ENCODE results near the gene ZGPAT.
"Not testable (repeated sequence)": the region's sequence is repeated elsewhere in the genome, so short reads cannot be mapped to it uniquely, and the experiment has no call there.

The ZGPAT gene

DNA sequence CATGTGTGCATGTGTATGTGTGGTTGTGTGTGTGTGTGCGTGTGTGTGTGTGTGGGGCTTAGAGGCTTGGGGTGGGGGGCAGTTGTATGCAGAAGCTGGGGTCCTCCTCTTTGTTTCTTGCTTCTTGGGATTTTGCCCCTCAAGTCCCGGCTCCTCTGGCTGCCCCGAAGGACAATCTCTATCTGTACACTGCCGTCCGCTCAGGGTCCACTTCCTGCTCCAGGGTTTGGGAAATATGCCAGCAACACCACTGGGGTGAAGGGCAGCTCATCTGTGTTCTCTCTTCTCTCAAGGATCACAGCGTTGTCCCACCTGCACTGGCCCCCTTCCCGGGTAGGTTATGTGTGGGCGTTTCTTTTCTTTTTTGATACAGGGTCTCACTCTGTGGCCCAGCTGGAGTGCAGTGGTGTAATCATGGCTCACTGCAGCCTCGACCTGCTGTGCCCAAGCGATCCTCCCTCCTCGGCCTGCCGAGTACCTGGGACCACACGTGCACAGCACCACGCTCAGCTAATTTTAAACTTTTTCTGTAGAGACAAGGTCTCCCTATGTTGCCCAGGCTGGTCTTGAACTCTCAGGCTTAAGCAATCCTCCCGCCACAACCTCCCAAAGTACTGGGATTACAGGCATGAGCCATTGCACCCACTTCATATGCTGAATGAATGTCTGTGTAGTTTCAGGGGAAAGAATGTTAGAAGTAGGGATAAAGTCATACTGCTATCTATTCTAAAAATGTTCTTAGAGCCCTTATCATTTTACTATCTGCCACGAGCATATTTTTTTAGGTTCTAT, 57.4 kb downstream of the ZGPAT start:
- no peak for DNase-seq (ENCODE audit: low read depth)

DNA sequence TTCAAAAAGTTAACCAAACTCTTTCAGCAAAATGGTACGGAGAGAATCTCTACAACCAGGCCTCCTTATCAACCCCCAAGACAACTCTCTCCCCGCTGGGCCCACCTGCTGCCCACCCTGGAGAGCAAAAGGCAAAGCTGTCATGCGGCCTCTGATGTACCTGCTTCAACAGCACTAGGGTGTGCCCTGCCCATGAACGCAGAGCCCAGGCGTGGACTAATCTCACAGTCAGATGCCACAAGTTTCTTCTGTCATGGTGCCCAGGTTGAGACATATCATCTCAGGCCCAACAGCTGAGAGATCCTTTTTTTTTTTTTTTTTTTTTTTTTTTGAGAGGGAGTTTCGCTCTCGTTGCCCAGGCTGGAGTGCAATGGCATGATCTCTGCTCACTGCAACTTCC, 58.1 kb downstream of the ZGPAT start:
- DNase-seq (ENCODE audit: low read depth) = no peak

DNA sequence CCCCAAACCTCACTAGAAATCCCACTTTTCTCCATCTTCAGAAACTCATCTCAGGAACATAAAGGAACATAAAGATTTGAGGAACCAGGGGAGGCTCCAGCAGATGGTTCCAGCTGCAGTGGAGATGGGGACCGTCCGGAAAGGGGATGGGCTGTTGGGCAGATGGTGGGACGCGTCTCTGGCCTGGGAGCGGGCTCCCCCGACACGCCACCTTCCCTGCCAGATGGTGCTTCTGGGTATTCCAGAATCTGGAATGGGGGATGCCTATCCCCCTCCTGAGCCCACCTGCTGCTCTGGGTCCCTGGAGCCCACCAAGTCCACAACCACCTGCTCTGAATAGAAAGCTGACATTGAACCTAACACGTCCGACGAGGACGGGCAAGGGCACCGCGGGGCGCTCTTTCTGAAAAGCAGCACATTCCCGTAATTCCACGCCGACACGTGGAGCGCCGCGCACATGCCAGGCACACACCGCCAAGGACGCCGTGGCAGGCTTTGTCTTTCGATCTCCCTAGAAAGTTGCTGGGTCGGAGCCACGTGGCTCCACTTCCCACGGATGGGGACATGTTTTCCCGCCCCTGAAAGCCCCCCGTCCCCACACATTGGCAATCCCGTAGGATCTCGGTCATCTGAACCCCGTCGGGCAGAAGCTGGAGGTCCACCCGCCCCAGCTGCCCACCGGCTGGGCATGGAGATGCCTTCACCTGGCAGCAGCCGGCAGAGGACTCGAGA, 59.0 kb downstream of the ZGPAT start:
- DNase-seq (ENCODE audit: low read depth) = no peak

DNA sequence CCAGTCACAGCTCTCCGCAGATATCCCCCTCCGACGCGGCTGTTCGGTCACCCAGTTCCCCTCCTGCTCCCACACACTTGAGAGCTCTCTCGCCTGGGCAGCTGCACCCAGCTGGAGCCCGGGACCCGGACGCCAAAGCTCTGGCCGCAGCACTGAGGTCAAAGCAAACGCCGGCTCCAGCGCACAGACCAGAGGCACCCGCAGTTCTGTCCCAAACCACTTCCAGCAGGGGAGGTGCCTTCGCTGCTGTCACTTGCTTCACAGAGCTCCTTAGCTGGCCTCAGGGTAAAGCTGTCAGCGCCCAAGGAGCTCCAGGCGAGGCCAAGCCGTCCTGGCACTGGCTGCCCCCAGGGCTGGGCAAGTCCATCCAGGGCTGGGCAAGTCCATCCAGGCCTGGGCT, 59.6 kb downstream of the ZGPAT start:
- no peak for DNase-seq (ENCODE audit: low read depth)

DNA sequence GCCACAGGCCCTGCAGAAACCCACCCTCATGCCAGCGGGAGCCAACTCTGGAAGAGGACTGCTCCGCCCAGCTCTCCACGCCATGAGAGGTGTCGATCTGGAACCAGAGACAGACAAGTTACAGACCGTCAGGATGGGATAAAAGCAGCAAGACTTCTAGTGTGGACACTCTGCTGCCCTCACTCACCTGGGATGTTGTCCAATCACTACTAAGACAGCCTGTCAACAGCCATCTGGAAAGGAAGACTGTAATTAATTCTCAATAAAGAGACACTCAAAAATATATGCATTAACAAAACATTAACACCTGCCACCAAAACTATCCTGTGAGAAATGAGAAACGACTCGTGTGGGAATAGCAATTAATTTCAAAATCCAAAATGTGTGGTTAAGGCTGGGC, 60.0 kb downstream of the ZGPAT start:
- DNase-seq (ENCODE audit: low read depth) = no peak

DNA sequence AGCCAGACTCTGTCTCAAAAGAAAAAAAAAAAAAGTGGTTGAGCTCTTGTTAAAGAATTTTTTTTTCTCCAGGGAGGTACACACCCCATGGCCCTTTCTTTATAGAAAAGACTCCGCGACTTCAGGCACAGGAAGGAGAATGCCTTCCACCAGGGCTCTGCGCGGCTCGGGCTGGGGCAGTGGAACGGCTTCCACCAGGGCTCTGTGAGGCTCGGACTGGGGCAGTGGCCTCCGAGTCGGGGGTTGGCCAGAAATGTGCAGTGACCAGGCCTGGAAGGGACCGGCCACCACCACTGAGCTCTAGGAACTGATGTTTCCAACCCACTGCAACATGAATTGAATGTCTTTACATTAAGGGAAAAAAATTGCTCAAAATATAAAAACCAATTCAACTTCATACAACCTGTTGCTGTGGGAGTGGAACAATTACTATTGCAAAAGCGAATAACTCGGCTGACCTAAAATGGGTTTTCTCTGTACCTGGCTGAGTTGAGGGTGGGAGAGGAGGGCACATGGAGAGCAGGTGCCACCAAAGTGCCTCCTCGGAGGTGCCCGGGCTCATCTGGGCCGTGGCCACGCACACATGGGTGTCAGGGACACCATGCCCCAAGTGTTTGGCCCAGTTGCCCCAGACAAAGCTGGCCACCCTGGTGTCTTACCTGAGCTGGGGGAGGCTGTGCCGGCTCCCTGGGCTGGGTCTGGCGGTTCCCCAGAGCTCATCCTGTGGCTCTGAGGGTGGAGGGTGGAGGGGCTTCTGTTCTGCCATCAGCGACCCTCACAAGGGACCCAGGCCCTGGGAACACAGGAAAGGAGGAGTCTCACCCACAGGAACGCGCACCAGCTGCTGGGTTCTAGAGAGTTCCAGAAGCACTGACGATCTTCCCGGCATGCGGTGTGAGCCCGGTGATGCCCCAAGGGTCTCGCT, 61.0 kb downstream of the ZGPAT start:
- no peak for DNase-seq (ENCODE audit: low read depth)

DNA sequence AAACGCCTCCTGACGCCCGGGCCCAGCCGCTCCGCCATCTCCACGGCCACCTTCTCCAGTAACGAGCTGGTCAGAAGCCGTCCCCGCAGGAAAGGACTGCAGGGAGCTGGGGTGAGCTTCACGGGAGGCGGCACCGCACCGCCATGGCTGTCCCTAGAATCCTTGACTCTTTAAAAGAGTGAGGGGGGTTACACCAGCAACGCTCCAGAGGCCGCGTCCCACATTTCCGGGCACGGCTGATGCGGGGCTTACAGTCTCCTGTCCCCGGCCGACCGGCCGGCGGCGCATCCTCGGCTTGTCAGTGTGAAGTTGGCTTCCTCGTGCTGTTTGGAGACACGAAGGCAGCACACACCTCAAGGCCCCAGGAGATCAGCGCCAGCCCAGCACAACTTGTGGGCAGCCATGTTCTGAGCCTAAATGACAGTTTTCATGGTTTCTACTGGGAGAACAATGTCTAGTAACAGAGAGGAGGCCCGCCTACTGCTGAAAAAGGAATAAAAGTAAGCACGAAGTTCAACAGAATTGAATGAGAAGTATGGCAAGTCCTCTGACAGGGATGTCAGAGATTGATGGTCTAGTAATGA, 62.1 kb downstream of the ZGPAT start:
- DNase-seq (ENCODE audit: low read depth) = no peak

DNA sequence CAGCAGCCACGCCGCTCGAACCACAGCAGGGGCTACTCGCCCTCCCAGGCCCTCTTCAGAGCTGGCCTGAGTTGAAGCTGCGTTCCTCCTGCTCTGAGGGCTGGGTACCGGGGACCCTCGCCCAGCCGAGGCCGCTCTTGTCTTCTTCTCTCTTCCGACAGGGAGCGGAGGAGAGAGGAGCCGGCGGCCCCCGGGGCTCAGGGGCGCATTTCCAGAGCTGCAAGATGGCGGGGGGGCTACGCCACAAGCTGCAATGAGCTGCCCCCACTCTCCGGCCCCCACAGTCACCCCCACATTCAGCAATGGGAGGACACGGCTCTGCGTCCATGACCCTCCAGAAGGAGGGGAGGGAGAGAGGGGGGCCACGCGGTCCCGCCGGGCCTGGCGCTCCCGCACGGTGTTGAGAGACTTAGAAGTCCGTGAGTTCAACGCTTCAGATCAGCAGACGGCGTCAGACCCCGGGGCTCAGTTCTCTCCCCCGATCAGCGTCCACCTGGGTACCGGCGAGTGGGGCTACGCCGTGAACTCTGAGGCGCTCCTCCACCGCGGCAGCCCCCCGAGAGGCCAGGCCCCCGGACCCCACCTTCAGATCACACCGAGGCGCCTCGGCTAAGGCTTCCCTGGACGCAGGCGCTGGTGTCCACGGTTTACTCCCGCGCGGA, 63.3 kb downstream of the ZGPAT start:
- no peak for DNase-seq (ENCODE audit: low read depth)

DNA sequence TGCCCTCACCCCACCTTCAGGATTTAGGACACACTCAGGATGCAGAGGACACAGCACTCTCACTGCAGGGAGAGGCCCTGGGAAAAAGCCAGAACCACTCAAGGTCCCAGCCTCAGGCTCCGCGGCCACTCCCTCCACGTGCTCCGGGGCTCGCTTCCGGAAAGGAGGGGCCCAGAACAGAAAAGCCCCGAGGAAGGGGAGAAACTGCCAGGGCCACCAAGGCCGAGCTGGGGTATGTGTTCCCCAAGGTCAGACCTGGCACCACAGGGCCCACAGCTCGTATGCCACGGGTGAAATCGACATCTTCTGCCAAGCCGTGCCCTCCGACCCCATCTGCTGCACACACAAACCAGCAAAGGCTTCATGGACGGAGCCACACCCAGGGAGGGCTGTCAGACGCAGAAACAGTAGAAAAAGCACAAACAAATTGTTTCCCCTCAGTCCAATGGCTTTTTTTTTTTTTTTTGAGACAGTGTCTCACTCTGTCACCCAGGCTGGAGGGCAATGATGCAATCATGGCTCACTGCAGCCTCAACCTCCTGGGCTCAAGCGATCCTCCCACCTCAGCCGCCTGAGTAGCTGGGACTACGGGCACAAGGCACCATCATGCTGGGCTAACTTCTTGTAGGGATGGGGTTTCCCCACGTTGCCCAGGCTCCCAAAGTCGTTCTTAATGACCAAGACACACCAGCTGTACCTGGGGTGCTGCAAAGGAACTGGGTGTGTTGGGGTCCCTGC, 65.1 kb downstream of the ZGPAT start:
- no peak for DNase-seq (ENCODE audit: low read depth)

DNA sequence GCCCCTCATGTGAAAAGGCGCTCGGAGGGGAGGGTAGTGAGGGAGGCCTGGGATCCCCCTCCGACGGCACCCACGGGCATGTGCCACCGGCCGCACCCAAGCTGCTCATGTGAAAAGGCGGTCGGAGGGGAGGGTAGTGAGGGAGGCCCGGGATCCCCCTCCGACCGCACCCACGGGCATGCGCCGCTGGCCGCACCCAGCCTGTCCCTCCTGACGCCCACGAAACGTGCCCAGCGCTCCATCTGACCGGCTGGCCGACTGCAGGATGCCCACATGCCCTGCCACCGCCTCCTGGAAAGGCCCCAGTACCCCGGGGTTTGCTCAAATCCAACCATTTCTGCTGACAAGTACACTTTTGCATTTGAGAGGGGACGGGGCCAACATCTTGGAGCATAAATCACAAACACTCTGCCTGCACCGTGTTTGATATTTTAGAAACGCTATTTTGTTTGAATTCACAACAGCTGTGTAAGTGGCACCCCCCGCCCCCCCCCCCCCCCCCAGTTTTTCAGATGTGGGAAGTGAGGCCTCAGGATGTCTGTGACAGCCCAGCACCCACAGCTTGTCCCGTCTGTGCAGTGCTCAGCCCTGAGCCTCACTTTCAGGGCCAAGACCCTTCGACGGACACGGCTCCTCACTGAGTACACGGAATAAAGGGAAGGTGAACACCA, 65.9 kb downstream of the ZGPAT start:
- no peak for DNase-seq (ENCODE audit: low read depth)

DNA sequence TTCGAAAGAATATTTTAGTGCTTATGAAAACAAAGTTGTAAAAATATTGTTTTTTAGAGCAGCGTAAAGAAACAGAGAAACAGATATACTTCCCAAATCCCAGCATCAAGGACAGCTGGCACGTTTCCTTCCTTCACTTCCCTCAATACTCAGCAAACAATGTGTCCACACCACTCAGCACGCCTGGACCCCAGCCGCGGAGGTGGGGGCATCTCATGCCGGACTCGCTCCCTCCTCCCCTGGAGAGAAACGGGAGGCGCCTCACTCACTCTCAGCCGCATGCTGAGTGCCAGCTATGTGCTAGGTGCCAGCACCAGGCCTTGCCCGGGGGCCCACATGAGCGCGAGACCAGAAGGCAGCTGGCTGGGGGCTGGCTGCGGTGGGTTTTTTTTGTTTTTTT, 66.5 kb downstream of the ZGPAT start:
- DNase-seq (ENCODE audit: low read depth) = no peak

DNA sequence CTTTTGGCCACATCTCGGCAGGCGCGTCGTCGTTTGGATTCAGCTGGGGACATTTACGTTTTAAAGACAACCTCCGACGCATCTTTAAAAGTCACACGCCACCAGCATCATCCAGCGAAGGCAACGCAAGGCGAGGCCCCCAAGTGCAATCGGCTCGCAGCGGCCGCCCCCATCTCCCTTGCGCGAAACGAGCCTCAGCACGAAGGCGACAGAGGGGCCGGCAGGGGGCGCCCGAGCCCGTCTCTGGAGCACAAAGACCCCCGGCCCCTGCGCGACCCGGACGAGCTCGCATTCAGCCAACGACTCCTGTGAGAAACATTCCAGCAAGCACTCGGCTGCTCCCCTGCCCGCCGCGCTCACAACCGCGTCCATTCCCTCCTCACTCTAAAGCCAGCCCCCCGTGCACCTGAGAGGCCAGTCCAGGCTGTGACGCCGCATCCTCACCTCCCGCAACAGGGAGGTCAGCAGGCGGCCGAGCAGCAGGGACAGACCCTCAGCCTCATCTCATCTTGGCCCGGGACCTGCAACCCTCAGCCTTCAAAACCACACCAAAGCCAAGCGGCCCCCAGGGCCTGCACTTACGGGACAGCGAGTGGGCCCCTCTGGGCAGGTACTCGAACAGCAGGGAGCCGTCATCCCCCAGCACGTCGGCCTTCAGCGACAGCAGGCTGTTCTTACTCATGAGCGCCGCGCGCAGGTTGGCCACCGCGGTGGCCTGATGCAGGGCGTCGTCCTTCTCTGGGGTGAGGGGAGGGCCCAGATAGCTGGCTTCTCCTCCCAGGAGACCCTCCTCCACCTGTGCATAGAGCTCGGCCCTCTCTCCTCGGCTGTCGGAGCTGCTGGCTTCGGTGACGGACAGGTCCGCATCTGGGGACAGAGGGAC, 67.5 kb downstream of the ZGPAT start:
- no peak for DNase-seq (ENCODE audit: low read depth)

DNA sequence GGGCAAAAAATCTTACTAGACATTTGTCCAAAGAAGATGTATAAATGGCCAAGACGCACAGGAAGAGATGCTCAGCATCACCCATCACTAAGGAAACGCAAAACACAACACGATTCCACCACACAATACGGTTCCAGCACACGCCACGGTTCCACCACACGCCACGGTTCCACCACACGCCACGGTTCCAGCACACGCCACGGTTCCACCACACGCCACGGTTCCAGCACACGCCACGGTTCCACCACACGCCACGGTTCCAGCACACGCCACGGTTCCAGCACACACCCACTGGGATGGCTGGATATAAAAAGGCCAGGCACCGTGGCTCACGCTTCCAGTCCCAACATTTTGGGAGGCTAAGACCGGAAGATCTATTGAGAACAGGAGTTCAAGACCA, 69.0 kb downstream of the ZGPAT start:
- not testable (repeated sequence) for DNase-seq (ENCODE audit: low read depth)

DNA sequence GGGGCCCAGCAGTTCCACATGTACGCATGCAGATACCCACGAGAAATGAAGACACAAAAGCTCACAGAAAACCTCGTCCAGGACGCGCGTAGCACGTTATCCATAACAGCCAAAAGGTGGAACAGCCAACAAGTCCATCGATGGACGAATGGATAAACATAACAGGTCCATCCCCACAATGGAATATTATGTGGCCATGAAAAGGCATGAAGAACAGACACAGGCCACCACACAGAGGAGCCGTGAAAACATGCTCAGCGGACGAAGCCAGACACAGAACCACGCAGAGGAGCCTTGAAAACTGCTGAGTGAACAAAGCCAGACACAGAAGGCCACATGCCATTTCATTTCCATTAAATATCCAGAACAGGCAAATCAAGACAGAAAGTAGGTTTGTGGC, 69.8 kb downstream of the ZGPAT start:
- no peak for DNase-seq (ENCODE audit: low read depth)

DNA sequence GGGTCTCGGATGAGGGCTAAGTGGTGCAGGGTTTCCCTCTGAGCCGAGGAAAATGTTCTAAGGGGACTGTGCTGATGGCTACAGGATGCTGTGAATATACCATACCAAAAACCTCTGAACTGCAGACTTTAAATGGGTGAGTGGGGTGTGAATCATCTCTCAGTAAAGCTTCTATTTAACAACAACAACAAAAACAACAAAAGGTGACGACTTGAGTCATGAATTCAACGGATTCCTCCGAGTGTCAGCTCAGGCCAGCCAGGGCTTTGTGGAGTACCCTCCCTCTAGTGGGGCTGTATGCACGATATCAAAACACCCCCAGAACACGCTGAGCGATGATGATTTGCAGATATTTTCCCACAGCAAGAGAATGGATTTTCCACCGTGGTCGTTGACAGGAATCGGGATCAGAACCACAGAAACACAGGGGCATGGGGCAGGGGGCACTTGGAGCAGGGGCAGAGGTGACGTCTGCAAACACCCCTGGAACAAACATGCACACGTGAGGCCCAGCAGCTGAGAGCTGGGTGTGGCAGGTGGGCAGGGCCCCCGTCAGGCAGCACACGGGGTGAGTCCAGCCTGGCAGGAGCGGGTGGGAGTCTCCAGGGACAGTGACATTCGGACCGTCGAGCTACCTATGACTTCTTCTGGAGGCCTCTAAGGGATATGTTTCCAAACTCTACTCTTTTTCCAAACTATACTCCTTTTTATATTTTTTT, 70.4 kb downstream of the ZGPAT start:
- no peak for DNase-seq (ENCODE audit: low read depth)

DNA sequence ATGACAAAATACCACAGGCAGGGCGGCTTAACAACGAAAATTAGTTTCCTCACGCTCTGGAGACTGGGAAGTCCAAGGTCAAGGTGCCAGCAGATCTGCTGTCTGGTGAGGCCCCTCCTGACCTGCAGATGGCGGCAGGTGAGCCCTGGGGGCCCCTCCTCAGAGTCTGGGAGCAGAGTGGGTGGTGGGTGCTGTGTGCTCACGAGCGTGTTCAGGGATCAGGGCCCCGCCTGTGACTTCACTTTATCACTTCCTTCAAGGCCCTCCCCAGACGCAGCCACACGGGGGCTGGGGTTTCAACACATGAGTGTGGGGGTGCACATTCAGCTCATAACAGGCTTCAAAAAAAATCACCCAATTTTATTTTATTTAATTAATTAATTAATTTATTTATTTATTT, 71.0 kb downstream of the ZGPAT start:
- no peak for DNase-seq (ENCODE audit: low read depth)

DNA sequence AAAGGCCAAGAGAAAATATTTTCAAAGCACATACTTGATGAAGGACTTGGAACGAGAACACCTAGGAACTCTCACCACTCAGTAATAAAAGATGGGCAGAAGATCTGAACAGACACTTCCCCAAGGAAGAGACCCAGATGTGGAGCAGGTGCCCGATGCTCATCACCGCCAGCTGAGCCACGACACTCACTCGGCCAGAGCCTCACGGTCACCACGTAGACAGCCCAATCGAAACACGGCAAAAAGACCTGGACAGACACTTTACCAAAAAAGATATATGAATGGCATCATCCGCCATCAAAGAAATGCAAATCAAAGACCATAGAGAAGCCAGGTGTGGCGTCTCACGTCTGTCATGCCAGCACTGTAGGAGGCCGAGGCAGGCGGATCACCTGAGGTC, 73.3 kb downstream of the ZGPAT start:
- DNase-seq (ENCODE audit: low read depth) = no peak

DNA sequence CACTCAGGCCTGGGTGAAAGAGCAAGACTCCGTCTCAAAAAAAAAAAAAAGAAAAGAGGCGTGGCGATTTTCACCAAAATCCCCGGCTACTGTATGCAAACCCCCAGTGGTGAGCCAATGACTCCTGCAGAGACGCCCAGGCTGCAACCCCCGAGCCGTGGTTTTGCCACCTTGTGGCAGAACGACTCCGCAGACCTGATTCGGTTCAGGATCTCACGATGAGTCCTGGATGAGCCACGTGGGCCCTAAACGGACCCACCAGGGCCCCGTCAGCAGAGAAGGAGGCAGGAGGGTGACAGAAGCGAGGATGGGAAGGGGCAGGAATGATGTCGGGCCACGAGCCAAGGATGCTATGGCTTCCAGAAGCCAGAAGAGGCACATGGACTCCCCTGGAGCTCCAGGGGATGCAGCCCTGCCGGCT, 74.2 kb downstream of the ZGPAT start:
- no peak for DNase-seq (ENCODE audit: low read depth)

DNA sequence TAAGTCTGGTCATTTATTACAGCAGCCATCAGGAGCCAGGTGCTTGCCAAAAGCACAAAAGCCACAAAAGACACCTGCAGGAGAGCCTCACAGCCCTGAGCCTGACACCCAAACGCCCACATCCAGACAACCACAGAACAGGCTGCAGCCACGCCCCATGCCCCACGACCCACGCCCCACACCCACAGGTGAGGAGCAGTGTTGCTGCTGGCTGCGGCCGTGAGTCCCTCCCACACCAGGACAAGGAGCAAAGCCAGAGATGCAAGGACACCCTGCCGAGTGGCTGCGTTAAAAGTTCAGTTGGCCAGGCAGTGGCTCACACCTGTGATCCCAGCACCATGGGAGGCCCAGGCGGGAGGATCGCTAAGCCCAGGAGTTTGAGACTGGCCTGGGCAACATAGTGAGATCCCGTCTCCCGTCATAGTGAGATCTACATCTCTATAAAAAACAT, 74.7 kb downstream of the ZGPAT start:
- DNase-seq (ENCODE audit: low read depth) = no peak
